COR-L47 (cell line): Measurements from ENCODE around the gene ZNF18.
A peak's percentile ranks its signal among the peaks of the same experiment; 100 is the strongest.

Experiments
- DNase-seq: peaks from one replicate; lab custom pipeline; 2025; lab: John Stamatoyannopoulos, UW

ZNF18 gene, protein sequence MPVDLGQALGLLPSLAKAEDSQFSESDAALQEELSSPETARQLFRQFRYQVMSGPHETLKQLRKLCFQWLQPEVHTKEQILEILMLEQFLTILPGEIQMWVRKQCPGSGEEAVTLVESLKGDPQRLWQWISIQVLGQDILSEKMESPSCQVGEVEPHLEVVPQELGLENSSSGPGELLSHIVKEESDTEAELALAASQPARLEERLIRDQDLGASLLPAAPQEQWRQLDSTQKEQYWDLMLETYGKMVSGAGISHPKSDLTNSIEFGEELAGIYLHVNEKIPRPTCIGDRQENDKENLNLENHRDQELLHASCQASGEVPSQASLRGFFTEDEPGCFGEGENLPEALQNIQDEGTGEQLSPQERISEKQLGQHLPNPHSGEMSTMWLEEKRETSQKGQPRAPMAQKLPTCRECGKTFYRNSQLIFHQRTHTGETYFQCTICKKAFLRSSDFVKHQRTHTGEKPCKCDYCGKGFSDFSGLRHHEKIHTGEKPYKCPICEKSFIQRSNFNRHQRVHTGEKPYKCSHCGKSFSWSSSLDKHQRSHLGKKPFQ

DNA sequence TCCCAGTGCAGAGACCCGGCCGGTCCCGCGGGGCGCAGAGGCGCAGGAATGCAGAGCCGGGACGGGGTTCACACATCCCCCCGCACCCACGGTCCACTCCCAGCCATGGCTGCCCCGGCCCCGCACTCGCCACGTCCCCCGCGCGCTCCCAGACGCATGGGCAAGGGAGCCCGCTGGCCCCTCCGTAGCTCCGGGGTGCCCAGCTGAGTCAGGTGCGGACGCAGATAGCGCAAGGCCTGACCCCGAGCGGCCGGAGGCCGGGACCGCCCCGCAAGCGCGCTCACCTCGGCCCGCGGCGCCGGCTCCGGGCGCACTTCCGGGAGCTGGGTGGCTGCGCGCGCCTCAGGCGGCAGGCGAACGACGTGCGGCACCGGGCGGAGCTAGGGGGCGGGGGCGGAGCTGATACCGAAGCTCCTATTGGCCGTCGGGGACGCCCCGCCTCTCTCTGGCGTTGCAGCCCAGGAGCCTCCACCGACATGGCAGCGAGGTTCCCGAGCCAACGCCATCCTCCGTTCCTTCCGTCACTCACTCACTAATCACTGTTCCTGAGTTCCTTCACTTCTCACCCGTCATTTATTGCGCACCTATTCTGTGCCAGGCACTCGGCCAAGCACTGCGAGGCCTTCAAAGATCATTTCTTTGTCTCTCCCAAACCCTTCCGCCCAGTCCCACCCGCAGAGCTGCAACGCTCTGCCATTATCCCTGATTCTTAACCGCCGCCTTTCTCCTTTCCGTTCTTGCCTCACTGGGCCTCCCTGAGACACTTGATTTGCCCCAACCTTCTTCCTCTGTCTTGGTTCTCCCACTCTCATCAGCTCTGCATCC lies at the start of gene ZNF18:
Gene ZNF18 (minus strand): TSS at position 329 of the 825 bp plus-strand sequence. CDS start 4,646 bp downstream, outside the sequence.
- peak; percentile 80 for DNase-seq

DNA sequence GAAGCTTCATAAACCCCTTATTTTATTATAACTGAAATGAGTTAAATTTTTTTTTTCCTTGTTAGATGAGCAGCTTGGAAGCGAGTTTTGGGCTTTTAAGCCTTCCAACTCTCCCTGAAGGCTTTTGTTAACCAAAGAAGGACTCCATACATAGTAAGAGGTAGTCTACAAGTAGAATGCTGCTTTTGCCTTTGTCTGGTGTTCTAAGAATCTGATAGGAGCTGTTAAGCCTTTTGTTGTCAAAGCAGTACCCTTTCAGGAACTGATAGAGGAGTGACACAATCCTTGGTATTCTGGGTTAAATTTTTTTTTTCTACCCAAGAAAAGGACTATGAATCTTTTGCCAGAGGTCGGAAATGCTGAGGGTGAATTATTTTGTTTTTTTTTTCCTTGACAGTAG lies 49.5 kb upstream of the ZNF18 start:
- DNase-seq: no peak

DNA sequence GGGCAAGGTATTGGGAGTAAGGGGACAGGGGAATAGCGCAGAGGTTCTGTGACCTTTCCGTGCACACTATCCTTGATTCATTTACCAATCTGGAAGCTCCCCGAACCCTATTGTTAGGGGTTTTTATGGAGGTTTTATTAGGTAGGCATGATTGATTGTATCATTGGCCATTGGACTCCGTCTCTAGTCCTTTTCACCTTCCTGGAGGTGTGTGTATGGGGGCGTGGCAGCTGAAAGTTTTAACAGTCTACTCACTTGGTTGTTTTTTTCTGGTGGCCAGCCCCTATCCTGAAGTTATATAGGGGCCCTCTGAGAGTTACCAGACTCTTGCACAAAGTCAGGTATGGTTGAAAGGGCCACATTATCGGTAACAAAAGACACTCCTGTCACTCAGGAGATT lies 46.4 kb upstream of the ZNF18 start:
- DNase-seq: no peak

DNA sequence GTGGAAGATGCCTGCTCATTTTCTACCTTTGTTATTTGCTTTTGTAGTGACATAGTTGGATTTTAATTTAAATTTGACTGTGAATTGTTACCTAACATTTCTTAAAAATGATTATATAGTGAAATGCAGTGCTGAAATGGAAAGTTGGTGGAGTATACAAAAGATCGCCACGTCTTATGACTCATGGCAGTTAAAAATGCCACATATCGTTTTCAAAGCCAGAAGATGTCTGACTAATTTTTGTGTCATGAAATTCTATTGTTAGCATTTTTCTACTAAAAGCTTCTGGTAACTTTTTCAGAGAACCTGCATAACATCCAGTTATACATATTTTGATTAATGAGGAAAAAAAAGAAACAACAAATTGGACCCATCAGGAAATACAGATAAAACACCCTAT lies 44.0 kb upstream of the ZNF18 start:
- DNase-seq: no peak

DNA sequence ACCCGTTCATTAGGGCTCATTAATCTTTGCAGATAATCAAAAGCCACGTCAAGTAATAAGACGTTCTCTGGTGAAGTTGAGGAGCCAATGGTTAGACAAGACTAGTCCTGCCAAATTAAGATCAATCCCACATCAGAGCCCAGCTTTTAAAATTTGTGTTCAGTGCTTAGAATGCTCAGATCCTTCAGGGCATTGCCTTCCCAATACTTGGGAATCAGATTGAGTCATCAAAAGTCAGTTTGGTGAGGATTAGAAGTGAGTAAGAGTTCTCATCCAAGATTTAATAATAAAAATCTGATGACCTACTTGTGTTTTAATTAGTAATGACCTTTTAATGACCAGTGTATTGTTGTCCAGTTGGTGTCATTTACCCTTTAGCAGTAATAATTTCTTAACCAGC lies 43.2 kb upstream of the ZNF18 start:
- DNase-seq: no peak

DNA sequence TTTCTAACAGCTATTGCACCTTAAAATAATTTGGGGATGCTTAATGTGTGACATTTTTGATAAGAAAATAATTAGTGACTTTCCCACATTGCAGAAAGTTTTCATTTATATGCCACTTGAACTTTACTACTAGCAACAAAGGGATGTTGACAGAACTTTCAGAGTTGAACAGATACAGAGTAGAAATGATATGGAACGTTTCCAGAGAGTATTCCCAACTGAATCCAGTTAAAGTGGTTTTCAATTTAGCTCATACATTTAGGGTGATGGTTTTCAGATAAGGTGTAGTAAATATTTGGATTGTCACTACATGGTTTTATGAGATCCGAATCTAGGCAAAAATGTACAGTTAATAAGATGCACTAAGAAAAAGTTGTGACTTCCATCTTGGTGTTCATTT lies 40.7 kb upstream of the ZNF18 start:
- DNase-seq: no peak

DNA sequence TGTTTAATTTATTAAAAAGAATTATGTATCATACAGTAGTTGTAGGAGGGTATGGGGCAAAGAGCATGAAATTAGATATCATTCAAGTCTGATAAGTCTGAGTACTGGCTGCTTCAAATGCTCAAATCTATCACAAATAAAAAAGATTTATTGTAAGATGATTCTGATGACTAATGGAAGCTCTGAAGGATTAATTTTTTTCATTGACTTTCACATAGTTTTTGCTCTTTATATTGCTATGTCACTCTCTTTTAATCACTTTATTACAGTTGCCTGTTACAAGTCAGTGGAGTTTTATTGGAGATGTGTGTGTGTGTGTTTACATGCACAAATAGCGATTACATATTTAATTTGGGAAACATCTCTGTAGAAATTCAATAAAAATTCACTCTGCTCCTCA lies 38.4 kb upstream of the ZNF18 start:
- DNase-seq: no peak

DNA sequence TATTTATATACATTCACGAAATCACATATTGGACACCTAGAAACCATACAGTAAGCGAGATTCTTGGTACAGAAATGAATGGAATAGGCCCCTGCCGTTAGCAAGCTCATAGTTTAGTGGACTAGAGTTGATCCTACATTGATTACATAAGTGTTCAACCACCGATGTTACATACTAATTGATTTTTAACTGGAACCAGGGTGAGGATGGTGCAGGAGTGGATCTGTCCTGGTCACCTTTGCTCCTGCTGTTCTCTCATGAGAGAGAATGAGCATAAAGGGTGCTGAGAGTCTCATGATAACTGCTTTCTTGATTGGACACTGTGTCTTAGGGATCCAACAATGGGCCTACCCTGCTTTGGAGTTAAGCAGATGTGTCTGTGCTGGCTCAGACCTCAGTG lies 37.3 kb upstream of the ZNF18 start:
- no peak for DNase-seq

DNA sequence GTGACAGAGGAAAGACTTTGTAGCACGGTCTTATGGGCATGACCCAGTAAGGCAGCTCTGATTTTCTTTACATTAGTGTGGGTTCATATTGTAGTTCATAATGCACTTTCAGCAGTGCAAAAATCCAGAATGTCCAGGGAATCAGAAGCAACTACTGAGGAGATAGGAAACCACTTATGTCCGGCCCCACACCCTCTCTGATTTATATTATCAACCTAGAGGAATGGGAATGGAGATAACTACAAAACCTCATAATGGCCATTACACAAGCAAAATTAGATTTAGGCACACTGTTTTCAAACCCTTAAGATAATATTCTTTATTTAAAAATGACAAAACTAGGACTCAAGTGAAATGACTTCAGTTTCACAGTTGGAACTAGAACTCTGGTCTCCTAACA lies 31.3 kb upstream of the ZNF18 start:
- no peak for DNase-seq

DNA sequence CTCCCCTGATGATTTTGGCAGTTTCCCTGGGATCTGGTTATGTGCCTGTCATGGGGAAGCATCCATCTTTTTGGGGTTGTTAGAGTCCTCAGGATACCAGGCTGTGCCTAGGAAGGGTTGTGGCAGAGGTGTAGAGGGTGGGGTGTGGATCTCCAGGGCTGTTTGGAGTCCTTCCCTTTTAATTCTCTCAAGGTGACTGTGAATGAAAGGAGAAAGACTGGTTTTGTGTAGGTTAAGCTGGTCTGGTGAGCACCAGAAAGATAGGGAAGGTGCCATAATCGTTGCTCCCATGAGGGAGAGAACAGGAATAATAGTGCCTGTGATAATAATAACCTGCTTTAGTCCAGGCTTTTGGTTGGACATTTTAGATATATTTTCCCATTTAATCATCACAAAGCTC lies 30.4 kb upstream of the ZNF18 start:
- no peak for DNase-seq

DNA sequence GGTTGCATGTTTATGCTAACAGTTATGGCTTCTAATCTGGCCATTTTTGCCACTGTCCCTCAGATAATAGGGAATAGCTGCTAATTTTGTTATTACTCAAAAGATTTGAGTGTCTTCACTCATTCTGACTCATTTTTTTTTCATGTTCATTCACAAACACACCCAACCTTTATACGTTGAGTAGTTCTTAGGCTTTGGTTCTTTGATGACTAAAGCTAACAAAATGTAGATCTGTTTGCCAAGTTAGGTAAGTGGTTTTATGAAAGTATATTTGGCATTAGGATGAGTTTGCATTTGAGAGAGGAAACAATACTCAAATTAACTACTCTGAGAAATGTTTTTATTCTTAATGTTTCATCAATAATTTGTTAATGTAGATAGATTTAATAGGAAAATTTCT lies 27.1 kb upstream of the ZNF18 start:
- no peak for DNase-seq

DNA sequence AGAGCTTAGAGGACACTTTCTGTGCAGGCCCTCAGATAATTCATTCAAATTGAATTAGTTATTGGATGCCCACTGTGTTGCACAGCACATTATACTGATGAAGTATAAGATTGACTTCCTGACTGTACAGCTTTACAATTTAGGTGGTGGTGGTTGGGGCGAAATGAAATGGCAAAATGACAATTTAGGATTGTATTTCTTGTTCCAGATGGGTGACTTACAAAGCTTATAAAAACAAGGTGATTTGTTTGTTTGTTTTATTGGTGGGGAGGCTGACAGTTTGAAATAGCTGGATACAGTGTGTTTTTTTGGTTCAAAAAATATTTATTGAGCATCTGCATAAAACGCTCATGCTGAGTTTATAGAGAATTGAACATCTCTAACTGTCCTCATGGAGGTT lies 25.0 kb upstream of the ZNF18 start:
- no peak for DNase-seq

DNA sequence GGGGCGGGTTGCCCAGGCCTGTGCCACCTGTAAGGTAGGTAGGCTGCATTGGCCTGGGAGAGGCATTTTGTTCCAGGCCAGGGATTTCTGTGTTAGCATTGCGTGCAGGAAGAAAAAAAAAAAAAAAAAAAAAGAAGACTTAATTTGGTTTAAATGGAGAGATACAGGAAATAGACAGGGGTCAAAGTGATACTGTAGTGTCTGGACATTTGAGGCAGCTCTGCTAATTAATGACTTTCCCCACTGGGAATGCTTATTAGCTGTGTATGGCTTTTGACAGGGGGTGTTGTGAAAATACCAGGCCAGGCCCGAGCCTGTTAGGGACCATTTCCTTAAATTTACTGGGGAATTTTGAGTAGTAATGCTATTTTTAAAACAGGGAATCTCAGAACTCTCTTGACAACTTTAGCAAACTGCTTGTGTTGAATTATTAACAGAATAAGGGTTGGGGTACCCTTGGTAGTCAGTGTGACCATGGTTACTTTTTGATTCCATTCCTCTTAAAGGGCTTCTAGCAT lies 24.4 kb upstream of the ZNF18 start:
- no peak for DNase-seq

DNA sequence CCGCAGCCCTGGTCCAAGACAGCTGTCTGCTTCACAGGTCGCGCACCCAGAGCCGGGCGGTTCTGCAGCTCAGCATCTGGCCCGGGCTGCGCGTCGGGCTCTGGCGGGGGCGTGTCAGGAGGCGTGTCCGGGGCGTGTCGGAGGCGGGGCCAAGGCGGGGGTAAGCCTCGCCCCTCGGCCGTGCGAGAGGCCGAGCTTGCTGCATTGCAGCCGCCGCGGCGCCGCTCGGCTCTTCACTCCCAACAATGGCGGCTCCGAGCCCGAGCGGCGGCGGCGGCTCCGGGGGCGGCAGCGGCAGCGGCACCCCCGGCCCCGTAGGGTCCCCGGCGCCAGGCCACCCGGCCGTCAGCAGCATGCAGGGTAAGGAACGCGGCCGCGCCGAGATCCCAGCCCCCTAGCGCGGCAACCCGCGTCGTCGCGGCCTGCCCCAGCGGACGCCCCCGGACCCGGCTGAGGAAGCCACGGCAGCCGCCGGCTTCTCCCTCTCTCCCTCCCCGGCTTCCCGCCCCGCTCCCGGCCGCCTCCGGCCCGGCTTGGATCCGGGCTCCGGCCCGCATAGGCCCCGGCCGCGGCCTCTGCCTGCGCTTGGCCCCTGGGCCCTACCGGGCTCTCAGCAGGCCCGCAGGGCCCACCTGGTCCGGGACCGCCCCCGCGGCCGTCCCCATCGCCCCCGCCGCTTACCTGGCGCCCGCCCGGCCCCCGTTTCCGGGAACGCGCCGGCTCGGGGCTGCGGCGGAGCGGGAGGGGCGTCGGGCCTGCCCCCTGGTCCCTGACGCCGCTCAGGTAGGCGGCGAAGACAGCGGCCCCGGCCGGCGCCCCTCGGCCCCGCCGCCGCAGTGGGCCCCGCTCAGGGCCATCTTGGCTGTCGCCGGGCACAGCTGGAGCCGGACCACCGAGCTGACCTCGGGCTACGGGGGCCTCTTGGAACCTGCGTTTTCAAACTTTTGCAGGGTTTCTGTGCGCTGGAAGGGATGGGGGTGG lies 23.7 kb upstream of the ZNF18 start, which contains the start of gene MAP2K4:
Gene MAP2K4 (plus strand): TSS at position 236 of the 981 bp plus-strand sequence. CDS start 10 bp downstream, at position 246.
- DNase-seq: peak; percentile 48

DNA sequence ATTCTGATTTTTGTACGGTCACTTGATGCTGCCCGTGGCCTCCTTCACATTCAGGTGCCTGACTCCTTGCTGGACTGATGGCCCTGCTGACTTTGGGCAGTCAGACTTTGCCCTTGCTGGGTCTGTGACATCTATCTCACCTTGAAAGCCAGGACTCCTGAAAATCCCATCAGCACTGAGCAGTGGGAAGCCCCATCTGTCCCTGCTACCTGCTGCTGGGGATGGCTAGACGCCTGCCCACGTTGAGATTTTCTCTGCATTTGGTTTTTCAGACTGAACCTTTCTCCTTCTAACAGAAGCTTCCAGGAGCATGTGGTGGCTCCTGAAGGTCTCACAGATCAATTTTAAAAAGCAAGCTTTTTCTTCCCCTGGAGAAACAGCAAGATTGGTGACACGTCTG lies 10.2 kb upstream of the ZNF18 start:
- DNase-seq: no peak

DNA sequence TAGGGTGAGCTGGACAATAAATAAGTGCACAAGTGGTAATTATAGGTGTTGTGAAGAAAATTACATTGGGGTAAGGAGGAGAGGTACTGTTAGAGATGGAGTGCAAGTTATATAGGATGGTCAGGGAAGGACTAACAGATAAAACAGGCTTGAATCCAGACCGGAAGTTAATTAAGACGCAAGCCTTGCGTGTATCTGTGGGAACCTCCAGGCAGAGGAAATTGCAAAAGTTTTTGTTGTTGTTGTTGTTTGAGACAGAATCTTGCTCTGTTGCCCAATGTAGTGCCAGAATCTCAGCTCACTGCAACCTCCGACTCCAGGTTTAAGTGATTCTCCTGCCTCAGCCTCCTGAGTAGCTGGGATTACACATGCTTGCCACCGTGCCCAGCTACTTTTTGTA lies 2.4 kb upstream of the ZNF18 start:
- no peak for DNase-seq

DNA sequence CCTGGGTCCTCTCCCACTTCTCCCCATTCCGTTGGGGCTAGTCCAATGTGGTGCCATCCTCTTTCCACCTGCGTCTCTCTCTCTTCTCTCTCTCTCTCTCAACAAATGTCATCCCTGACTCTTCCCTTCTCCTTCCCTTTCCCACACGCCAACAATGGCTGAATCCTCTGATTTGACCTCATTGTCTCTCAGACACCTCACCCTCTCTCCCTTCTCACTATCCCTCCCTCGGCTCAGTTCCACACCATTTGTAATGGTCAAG lies 628 bp upstream of the ZNF18 start:
- DNase-seq: no peak

DNA sequence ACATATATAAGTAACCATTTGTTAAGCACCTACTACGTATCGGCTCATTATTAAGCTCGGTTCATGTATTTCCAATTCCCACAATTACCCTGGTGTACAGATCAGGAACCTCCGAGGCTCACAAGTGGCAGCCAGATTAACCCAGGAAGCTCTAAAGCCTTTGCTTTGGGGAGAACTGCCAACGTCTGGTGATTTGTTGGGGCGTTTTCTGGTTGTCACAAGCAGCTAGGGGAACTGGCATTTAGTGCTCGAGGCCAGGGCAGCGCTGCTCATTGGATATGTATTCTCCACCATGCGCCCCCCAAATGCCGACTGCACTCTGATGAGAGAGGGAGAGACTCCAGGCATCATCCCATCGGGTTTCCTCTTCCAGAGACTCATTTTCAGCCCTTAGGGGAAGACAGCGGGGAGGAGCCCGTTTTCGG lies 541 bp downstream of the ZNF18 start:
- DNase-seq: no peak

DNA sequence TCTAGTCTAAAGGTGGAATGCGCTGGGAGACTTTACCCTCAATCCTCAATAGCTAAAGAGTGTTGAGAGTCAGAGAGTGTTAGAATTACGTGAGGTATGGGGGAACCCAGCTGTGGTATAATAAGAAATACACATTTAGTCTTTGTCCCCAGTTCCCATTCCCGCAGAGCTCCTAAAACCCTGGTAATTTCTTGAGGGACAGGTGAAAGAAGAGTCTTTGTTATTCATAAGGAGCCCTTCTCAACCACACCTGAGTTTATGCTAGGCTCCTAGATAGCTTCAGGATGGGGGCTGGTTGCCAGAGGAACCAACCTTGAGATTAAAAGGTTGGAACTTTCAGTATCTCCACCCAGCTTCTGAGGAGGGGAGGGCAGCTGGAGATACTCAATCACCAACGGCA lies 5.8 kb downstream of the ZNF18 start:
- DNase-seq: no peak

DNA sequence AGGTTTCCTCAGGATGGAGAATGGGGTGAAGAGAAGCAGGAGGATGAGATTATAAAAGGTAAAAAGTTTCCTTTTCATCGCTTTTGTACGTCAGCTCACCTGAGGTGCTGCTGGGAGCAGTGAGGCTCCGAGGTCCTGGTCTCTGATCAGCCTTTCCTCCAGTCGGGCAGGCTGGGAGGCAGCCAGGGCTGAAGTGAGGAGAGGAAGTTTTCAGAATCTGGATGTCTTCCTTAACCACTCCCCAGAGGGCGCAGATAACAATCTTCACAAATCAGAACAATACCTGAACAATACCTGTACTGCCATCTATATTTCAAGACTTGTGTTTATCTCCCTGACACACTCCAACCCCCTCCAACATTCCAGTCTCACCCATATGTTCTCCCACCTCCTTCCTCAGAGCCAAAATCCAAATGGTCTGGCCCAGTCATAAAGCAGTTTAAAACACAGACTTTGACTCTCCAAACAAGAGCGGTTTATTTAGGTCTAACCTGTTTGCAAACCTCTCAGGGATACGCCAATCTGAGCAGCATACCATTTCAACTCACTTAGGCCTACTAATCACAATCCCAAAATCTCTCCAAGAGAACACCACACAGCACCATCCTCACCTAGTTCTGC lies 6.8 kb downstream of the ZNF18 start:
- no peak for DNase-seq

DNA sequence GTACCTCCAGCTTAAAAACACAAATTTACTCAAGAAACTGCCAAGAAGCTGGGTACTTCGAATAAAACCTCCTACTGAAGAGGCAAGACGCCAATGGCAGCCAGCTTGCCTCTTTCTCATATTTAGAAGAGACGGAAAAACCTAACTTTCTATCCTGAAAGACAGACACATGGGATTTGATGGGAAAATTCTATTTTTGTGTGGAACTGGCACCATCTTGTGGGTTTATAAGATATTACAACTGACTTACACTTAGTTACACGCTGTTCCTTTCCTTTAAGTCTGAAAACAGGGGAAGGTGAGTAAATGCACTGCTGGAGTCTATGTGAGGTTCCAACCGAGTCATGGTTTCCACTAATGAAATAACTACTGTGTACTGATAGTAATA lies 10.3 kb downstream of the ZNF18 start:
- no peak for DNase-seq
